ENCODE measurements around the gene HMCN1. TPM values are rescaled to one million over a fixed set of nuclear protein-coding genes. Genes with fewer than 3 reads are reported as not detected.
"Not testable (repeated sequence)": the region's sequence is repeated elsewhere in the genome, so short reads cannot be mapped to it uniquely, and the experiment has no call there.

Gene HMCN1
- total RNA-seq, 1 donor from 2014 or later: 3.4 TPM

GRCh38 chr1:186207391-186208085 is 473.3 kb downstream of the HMCN1 start:
- H3K27me3 Mint-ChIP-seq: no peaks in the 10 kb centered on the region
- no peak for DNase-seq (ENCODE audit: low spot score, unreplicated experiment)
- H3K36me3 Mint-ChIP-seq (ENCODE audit: insufficient read depth): no peaks in the 10 kb centered on the region
- no peak overlapping the region for H3K4me3 Mint-ChIP-seq (ENCODE audit: low read depth)
- H3K27ac Mint-ChIP-seq: no peak overlapping the region
- H3K4me1 Mint-ChIP-seq (ENCODE audit: low read depth): peaks cover 6% of the 10 kb centered on the region
- H3K9me3 Mint-ChIP-seq (ENCODE audit: low read depth): no peaks in the 10 kb centered on the region
- TF ChIP-seq CTCF (IDR thresholded peaks at IDR 0.05; ENCODE audit: unreplicated experiment): no peak

DNA sequence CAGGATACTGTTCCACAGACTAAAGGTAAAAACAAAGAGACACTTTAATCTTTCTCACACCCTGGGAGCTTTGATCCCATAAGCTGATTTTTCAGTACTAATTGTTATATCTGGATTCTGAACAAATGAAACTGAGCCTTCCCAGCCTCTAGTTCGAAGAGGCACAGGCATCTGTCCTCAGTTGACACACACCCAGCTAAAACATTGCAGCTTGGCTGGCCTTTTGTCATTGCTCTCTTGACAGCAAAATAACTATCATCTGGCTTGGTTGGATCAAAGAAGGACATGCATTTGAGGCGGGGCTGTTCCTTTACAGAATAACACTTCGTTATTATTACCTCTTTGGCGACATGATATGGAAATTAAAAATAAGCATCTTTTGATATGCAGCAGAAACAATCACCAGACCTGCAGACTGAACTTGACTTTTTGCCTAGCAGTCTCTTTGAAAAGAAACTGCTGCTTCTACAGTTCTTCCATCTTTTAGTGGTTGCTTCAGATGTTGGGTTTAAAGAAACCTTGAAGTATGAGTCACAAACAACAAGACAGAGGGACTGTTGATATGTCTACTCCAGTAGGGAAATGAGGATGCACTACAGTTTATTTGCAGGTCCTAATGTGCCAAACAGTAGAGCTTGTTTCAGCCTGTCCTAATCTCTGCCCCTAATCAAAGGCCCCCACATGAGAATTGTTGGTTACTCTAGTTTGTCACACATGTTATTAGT is 474.4 kb downstream of the HMCN1 start:
- no peak for TF ChIP-seq CTCF (IDR thresholded peaks at IDR 0.05; ENCODE audit: unreplicated experiment)
- Mint-ChIP-seq H3K4me1 (ENCODE audit: low read depth) (peaks cover 6% of the 10 kb centered on the region), H3K27ac (no peak overlapping the region), H3K36me3 (ENCODE audit: insufficient read depth) (no peaks in the 10 kb centered on the region), H3K9me3 (ENCODE audit: low read depth) (no peaks in the 10 kb centered on the region), H3K4me3 (ENCODE audit: low read depth) (no peak overlapping the region), H3K27me3 (no peaks in the 10 kb centered on the region)
- no peak for DNase-seq (ENCODE audit: low spot score, unreplicated experiment)

- Mint-ChIP-seq H3K36me3 (ENCODE audit: insufficient read depth) (no peaks in the 10 kb centered on the region), H3K27ac (no peak overlapping the region), H3K9me3 (ENCODE audit: low read depth) (no peaks in the 10 kb centered on the region), H3K4me3 (ENCODE audit: low read depth) (no peak overlapping the region), H3K27me3 (no peaks in the 10 kb centered on the region), H3K4me1 (ENCODE audit: low read depth) (peaks cover 2% of the 10 kb centered on the region)
- TF ChIP-seq CTCF (IDR thresholded peaks at IDR 0.05; ENCODE audit: unreplicated experiment): no peak
- DNase-seq (ENCODE audit: low spot score, unreplicated experiment): no peak
Observed at GRCh38 chr1:186210258-186210657, 476.1 kb downstream of the HMCN1 start.

DNA sequence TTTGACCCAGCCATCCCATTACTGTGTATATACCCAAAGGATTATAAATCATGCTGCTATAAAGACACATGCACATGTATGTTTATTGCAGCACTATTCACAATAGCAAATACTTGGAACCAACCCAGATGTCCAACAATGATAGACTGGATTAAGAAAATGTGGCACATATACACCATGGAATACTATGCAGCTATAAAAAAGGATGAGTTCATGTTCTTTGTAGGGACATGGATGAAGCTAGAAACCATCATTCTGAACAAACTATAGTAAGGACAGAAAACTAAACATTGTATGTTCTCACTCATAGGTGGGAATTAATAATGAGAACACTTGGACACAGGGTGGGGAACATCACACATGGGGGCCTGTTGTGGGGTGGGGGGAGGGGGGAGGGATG is 477.4 kb downstream of the HMCN1 start:
- not testable (repeated sequence) for H3K4me1 Mint-ChIP-seq (ENCODE audit: low read depth); H3K27ac Mint-ChIP-seq; H3K4me3 Mint-ChIP-seq (ENCODE audit: low read depth)

GRCh38 chr1:186212568-186213224 is 478.5 kb downstream of the HMCN1 start:
- Mint-ChIP-seq H3K4me1 (ENCODE audit: low read depth) (no peaks in the 10 kb centered on the region), H3K4me3 (ENCODE audit: low read depth) (no peak overlapping the region), H3K36me3 (ENCODE audit: insufficient read depth) (no peaks in the 10 kb centered on the region), H3K27me3 (no peaks in the 10 kb centered on the region), H3K9me3 (ENCODE audit: low read depth) (no peaks in the 10 kb centered on the region), H3K27ac (peak overlapping the region; percentile 12)
- TF ChIP-seq CTCF (IDR thresholded peaks at IDR 0.05; ENCODE audit: unreplicated experiment): peak; percentile 91
- DNase-seq (ENCODE audit: low spot score, unreplicated experiment): peak; percentile 42

More for the DNA sequence above, 477.4 kb downstream of the HMCN1 start:
- not testable (repeated sequence) for H3K27me3 Mint-ChIP-seq; H3K9me3 Mint-ChIP-seq (ENCODE audit: low read depth); H3K36me3 Mint-ChIP-seq (ENCODE audit: insufficient read depth); DNase-seq (ENCODE audit: low spot score, unreplicated experiment)

All from progenitor cell of endocrine pancreas (in vitro differentiated cells).